Vagina (tissue), 2 donors: ENCODE data around the gene PRSS22. TPM values are rescaled to one million over a fixed set of nuclear protein-coding genes. Genes with fewer than 3 reads are reported as not detected.

ENCODE experiments used
- DNase-seq, 2 donors: peaks; one replicate each; pipeline ENCODE4 v3.0.0-alpha.2; 2017; ENCODE audit errors: extremely low spot score in 2 of 2
- H3K27ac ChIP-seq: fragments of 200-600 bp; sonication (generic); one replicate; pipeline ENCODE4 v1.5.1; 2019
- H3K27me3 ChIP-seq: fragments of 200-600 bp; sonication (generic); one replicate; pipeline ENCODE4 v1.5.1; 2019
- H3K36me3 ChIP-seq, 2 donors: fragments of 200-600 bp; sonication (generic); one replicate each; pipeline ENCODE4 v1.5.1; 2017 to 2019
- H3K4me1 ChIP-seq: fragments of 200-600 bp; sonication (generic); one replicate; pipeline ENCODE4 v1.5.1; 2019
- H3K4me3 ChIP-seq, 2 donors: fragments of 200-600 bp; sonication (generic); 1 replicate in 1 of 2; 2 replicates in 1 of 2; pipeline ENCODE4 v1.5.1; 2016 to 2019
- H3K9me3 ChIP-seq: fragments of 200-600 bp; sonication (generic); one replicate; pipeline ENCODE4 v1.5.1; 2019
- CTCF ChIP-seq, 3 experiments: fragments of 450-650 bp in 2 of 3; fragments of 200-600 bp in 1 of 3; sonication (generic) in 1 of 3; IDR thresholded peaks; one replicate each; pipeline ENCODE4 v1.5.1; 2017 to 2019; ENCODE audit warnings: antibody characterized with exemption in 3 of 3, mild to moderate bottlenecking in 2 of 3, moderate library complexity in 2 of 3
- POLR2A ChIP-seq, 2 donors: fragments of 450-650 bp; IDR thresholded peaks; one replicate each; pipeline ENCODE4 v1.6.1; 2017; ENCODE audit warnings: antibody characterized with exemption in 2 of 2, mild to moderate bottlenecking in 2 of 2, moderate library complexity in 2 of 2
- POLR2AphosphoS5 ChIP-seq, 2 donors: sonication (generic); formaldehyde crosslinking; IDR thresholded peaks; one replicate each; pipeline ENCODE4 v1.9.0; 2017; ENCODE audit warnings: antibody characterized with exemption in 2 of 2, mild to moderate bottlenecking in 2 of 2, low read depth in 1 of 2; ENCODE audit not compliant: insufficient read depth in 1 of 2
- intact Hi-C: fragments of 100-400 bp; cut with DNase I; formaldehyde crosslinking; loops from one replicate; pipeline ENCODE4 v1.15.1; 2023
- total RNA-seq: library from RNA; depleted of rRNA; stranded (reverse); fragments of >200 nt; gene quantifications from one replicate; pipeline ENCODE4 v1.2.3, GENCODE V29; 2016

Gene PRSS22
- total RNA-seq, 1 donor from 2014 or later, result 38.8 TPM

DNA sequence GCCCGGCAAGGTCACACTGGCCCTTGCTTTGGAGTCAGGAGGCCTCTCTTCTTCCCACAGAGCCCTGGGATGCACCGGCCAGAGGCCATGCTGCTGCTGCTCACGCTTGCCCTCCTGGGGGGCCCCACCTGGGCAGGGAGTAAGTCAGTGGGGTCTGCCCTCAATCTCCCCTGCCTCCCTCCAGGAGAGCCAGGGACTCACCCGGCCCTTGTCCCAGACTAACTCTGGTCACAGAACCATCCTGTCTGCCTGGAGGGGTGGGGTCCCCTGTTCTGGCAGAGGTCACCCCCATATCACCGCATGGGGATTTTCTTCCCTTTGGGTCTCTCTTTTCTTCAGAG lies 27.6 kb downstream of the PRSS22 start:
- intact Hi-C loops, result loop anchor here (10.0 kb wide), 1 partner anchor 654 kb away; no protein-coding TSS in a partner anchor
- no peaks in the 10 kb centered on the region for H3K9me3 ChIP-seq
- no peak for DNase-seq
- H3K4me3 ChIP-seq, result no peak overlapping the region
- H3K27ac ChIP-seq, result no peak overlapping the region
- TF ChIP-seq CTCF (IDR thresholded peaks at IDR 0.05) (no peak), POLR2A (IDR thresholded peaks at IDR 0.05) (no peak), POLR2AphosphoS5 (IDR thresholded peaks at IDR 0.05; ENCODE audit: insufficient read depth in 1 of 2, low read depth in 1 of 2) (no peak)
- H3K36me3 ChIP-seq, result no peaks in the 10 kb centered on the region
- peaks cover 14% of the 10 kb centered on the region for H3K4me1 ChIP-seq
- no peaks in the 10 kb centered on the region for H3K27me3 ChIP-seq

DNA sequence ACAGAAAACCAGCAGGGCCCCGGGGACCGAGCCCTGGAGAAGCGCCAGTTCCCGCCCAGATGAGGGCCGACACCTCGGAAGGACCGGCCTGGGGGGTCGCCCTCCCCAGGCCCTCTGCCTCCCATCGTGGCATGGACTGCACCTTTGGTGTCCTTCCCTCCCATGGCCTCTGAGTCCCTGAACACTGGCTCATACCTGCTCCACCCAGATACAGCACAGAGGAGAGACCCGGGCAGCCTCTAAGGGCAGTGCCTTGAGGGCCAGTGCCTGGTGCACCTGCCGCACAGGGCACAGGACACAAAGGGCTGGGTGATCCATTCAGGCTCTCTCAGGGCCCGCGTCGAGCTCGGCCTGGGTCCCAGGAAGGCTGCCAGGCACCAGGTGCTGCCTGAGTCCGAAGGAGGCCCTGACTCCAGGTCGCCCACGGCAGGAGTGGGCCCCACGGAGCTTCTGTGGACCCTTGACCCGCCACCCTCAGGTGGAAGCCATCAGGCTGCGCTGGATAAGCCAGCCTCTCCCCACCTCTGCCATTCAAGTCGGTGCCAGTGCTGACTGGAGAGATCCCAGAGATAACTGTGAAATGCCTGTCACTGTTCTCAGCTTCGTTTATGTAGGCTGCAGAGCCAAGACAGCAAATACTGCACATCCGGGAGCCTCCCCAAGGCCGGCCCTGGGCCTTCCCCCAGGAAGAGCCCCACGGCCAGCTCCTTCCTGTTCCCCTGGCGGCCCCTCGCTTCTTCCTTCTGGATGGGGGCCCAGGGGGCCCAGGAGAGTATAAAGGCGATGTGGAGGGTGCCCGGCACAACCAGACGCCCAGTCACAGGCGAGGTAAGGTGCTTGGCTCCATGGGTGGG lies 28.2 kb downstream of the PRSS22 start, which contains the start of gene ZG16B:
TSS of gene ZG16B (plus strand) at position 803 of the 854 bp plus-strand sequence. CDS start 139 bp downstream, outside the sequence.
- H3K4me1 ChIP-seq, result peaks cover 12% of the 10 kb centered on the region
- H3K4me3 ChIP-seq, result no peak within 1 kb of the TSS
- no peak within 1 kb of the TSS for H3K27ac ChIP-seq
- no peaks in the 10 kb centered on the region for H3K9me3 ChIP-seq
- no peak for DNase-seq
- H3K36me3 ChIP-seq, result no peaks in the 10 kb centered on the region
- TF ChIP-seq POLR2A (IDR thresholded peaks at IDR 0.05) (no peak), POLR2AphosphoS5 (IDR thresholded peaks at IDR 0.05; ENCODE audit: insufficient read depth in 1 of 2, low read depth in 1 of 2) (peak; percentile 15 to 23)
- intact Hi-C loops, result loop anchor here (10.0 kb wide), 1 partner anchor 655 kb away; no protein-coding TSS in a partner anchor
- no peaks in the 10 kb centered on the region for H3K27me3 ChIP-seq

DNA sequence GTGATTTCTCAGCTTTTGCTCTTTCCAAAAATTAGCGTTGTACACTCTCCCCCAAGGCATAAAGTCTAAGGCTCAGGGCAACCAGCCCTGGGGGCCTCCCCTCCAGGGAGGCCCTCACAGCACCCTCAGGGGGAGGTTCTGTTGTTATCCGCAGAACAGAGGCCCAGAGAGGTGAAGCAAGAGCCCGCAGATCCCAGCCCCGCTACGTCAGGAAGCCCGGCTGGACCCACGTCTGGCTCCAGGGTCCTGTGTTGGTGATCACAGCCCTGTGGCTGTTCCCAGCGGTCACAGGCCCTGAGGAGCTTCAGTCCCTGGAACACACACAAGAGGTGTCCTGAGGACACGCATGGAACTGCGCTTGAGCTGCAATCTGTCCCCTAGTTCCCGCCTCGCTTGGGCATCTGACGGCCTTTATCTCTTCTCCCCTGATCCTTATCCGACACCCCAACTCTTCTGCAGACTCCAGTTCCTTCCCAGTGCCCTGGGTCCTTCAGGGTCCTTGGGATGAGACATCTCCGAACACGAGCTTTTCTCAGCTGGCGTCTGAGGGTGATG lies 29.0 kb downstream of the PRSS22 start:
- no peak for TF ChIP-seq POLR2A (IDR thresholded peaks at IDR 0.05)
- no peak for TF ChIP-seq POLR2AphosphoS5 (IDR thresholded peaks at IDR 0.05; ENCODE audit: insufficient read depth in 1 of 2, low read depth in 1 of 2)
- TF ChIP-seq CTCF (IDR thresholded peaks at IDR 0.05), result no peak
- Histone ChIP-seq H3K36me3 (no peaks in the 10 kb centered on the region), H3K4me3 (no peak overlapping the region), H3K27me3 (no peaks in the 10 kb centered on the region), H3K9me3 (no peaks in the 10 kb centered on the region), H3K4me1 (peaks cover 12% of the 10 kb centered on the region), H3K27ac (no peak overlapping the region)
- intact Hi-C loops, result no loop called here
- no peak for DNase-seq

GRCh38 chr16:2828521-2828840 lies 29.5 kb downstream of the PRSS22 start:
- no peak for TF ChIP-seq POLR2A (IDR thresholded peaks at IDR 0.05)
- no peak for TF ChIP-seq CTCF (IDR thresholded peaks at IDR 0.05)
- TF ChIP-seq POLR2AphosphoS5 (IDR thresholded peaks at IDR 0.05; ENCODE audit: insufficient read depth in 1 of 2, low read depth in 1 of 2), result no peak
- H3K4me1 ChIP-seq, result peaks cover 12% of the 10 kb centered on the region
- no peak overlapping the region for H3K4me3 ChIP-seq
- no peak for DNase-seq
- no peaks in the 10 kb centered on the region for H3K27me3 ChIP-seq
- intact Hi-C loops, result no loop called here
- no peaks in the 10 kb centered on the region for H3K9me3 ChIP-seq
- H3K36me3 ChIP-seq, result no peaks in the 10 kb centered on the region
- H3K27ac ChIP-seq, result no peak overlapping the region

DNA sequence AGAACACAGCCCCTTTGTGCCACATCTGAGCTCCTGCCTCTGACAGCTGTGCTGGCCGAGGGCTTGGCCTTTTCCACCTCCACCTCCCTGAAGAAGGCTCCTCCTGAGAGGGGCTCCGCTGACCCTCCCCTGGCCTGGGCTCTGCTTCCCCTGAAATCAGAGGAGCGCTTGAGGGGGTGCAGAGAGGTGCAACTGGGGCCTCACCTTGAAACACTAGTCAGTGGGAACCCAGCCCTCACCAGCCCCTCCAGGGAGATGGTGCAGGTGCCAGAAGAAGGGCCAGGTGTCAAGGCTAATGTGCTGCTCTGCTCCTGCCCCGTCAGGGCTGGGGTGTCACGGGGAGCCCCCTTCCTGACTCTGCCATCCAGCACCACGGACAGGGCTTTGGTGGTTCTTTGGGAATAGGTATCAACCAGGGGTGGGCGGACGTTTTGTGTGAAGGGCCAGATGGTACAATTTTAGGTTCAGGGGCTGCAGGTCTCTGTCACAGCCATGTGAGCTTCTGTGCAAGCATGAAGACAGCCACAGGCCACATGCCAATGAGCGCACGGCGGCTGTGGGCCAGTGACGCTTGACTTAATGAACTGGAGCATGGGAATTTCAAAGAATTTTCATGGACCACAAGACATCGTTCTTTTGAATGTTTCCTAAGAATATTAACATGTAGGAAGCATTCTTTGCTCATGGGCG lies 30.0 kb downstream of the PRSS22 start:
- Histone ChIP-seq H3K4me1 (peaks cover 12% of the 10 kb centered on the region), H3K4me3 (no peak overlapping the region), H3K27ac (no peak overlapping the region), H3K27me3 (no peaks in the 10 kb centered on the region), H3K36me3 (no peaks in the 10 kb centered on the region), H3K9me3 (no peaks in the 10 kb centered on the region)
- intact Hi-C loops, result no loop called here
- TF ChIP-seq CTCF (IDR thresholded peaks at IDR 0.05) (no peak), POLR2AphosphoS5 (IDR thresholded peaks at IDR 0.05; ENCODE audit: insufficient read depth in 1 of 2, low read depth in 1 of 2) (no peak), POLR2A (IDR thresholded peaks at IDR 0.05) (no peak)
- DNase-seq, result no peak
